Lower leg skin (tissue), 4 donors: Measurements from ENCODE around the gene OBP2A. TPM values are rescaled to one million over a fixed set of nuclear protein-coding genes. Genes with fewer than 3 reads are reported as not detected.
A peak's percentile ranks its signal among the peaks of the same experiment; 100 is the strongest.
"Not testable (repeated sequence)": the region's sequence is repeated elsewhere in the genome, so short reads cannot be mapped to it uniquely, and the experiment has no call there.

Experiments
- DNase-seq, 2 donors: peaks; one replicate each; pipeline ENCODE4 v3.0.0-alpha.2; 2019; ENCODE audit warnings: low spot score in 2 of 2
- H3K4me3 ChIP-seq: fragments of 200-600 bp; sonication (generic); 2 replicates; pipeline ENCODE4 v1.5.1; 2017; ENCODE audit warnings: mild to moderate bottlenecking, low read depth; ENCODE audit not compliant: poor library complexity, severe bottlenecking
- POLR2A ChIP-seq, 2 donors: fragments of 450-650 bp; IDR thresholded peaks; one replicate each; pipeline ENCODE4 v1.6.1; 2016 to 2017; ENCODE audit warnings: antibody characterized with exemption in 2 of 2, mild to moderate bottlenecking in 1 of 2, moderate library complexity in 1 of 2
- WGBS, 2 donors: methylation state at CpG; one replicate each; pipeline ENCODE4 v1.1.5; 2018; 5-methylcytosine and 5-hydroxymethylcytosine counted together
- intact Hi-C: fragments of 100-400 bp; cut with DNase I; formaldehyde crosslinking; loops from one replicate; pipeline ENCODE4 v1.15.0; 2023; ENCODE audit warnings: low total_unique reads
- total RNA-seq, 4 donors: library from RNA; depleted of rRNA; stranded (reverse); fragments of >200 nt; gene quantifications; one replicate each; pipeline ENCODE4 v1.1.0, GENCODE V29; 2016
- TF ChIP-seq, protein P1 (sequence below), 3 donors: fragments of 450-650 bp; IDR thresholded peaks; one replicate each; pipeline ENCODE4 v1.5.1; 2016; ENCODE audit warnings: antibody characterized with exemption in 3 of 3, mild to moderate bottlenecking in 3 of 3, moderate library complexity in 2 of 3

OBP2A gene, protein sequence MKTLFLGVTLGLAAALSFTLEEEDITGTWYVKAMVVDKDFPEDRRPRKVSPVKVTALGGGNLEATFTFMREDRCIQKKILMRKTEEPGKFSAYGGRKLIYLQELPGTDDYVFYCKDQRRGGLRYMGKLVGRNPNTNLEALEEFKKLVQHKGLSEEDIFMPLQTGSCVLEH
- 1 to 10 TPM in 2 of 4 donors, not detected in 2; 4.7 to 6.6 TPM for total RNA-seq

GRCh38 chr9:135545646-135546176 is at the start of gene OBP2A:
Gene OBP2A, plus strand, starts transcription at chr9:135546126. Its CDS starts 55 bp downstream, at chr9:135546181.
- peak in 1 of 2 donors; percentile 50 for DNase-seq
- WGBS, 2 donors, result 73 to 81% methylated on average over 9 to 10 of the region's 19 CpGs
- H3K4me3 ChIP-seq, intact Hi-C loops: not testable (repeated sequence)

GRCh38 chr9:135498381-135499126 is 47.4 kb upstream of the OBP2A start:
- no peak for DNase-seq
- TF ChIP-seq POLR2A (IDR thresholded peaks at IDR 0.05), result no peak
- TF ChIP-seq, protein P1, sequence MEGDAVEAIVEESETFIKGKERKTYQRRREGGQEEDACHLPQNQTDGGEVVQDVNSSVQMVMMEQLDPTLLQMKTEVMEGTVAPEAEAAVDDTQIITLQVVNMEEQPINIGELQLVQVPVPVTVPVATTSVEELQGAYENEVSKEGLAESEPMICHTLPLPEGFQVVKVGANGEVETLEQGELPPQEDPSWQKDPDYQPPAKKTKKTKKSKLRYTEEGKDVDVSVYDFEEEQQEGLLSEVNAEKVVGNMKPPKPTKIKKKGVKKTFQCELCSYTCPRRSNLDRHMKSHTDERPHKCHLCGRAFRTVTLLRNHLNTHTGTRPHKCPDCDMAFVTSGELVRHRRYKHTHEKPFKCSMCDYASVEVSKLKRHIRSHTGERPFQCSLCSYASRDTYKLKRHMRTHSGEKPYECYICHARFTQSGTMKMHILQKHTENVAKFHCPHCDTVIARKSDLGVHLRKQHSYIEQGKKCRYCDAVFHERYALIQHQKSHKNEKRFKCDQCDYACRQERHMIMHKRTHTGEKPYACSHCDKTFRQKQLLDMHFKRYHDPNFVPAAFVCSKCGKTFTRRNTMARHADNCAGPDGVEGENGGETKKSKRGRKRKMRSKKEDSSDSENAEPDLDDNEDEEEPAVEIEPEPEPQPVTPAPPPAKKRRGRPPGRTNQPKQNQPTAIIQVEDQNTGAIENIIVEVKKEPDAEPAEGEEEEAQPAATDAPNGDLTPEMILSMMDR (IDR thresholded peaks at IDR 0.05), result no peak
- no peak overlapping the region for H3K4me3 ChIP-seq
- intact Hi-C loops, result no loop called here
- WGBS, 2 donors, result 77 to 82% methylated on average over 15 of the region's 15 CpGs

DNA sequence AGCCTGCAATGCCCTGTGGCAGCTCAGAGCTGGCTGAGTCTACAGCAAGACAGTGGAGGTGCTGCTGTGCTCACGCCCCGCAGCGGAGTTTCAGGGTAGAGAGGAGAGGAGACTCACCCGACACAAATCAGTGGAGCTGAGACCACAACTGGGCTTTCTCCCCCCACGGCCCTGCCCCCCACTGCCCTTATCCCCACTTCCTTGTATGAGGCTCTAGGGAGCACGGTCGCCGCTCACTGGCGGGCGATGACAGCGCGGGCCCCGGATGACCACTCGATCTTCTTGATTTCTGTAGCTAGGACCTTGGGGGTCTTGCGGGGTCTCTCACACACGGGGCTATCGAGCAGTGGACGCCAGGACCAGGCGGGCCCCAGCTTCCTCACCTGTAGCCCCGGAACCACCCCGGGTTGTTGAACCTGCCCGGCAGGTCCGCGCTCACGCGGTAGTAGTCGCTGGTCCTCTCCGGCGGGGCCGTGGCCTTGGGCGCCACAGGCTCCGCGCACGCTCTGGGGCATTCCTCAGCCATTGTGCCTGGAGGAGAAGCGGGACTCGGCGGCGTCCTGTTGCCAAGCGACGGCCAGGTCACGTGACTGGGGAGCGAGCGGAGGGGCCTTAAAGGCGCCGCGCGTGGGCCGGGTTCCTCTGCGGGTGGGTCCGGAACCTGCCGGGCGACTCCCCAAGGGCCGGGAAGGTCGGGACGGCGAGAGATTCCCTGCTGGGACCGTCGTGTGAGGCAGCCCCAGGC is 46.4 kb upstream of the OBP2A start:
- WGBS, 2 donors, result 1 to 4% methylated on average over 14 to 58 of the region's 58 CpGs
- H3K4me3 ChIP-seq, result peak overlapping the region; percentile 81
- peak; percentile 90 to 99 for DNase-seq
- intact Hi-C loops, result no loop called here
- TF ChIP-seq, protein P1 (IDR thresholded peaks at IDR 0.05), result no peak
- no peak for TF ChIP-seq POLR2A (IDR thresholded peaks at IDR 0.05)

GRCh38 chr9:135500071-135500524 is 45.8 kb upstream of the OBP2A start:
- peak overlapping the region; percentile 81 for H3K4me3 ChIP-seq
- WGBS, 2 donors, result 0% methylated on average over 10 to 25 of the region's 29 CpGs
- no peak for DNase-seq
- TF ChIP-seq, protein P1 (IDR thresholded peaks at IDR 0.05), result no peak
- TF ChIP-seq POLR2A (IDR thresholded peaks at IDR 0.05), result no peak
- intact Hi-C loops, result no loop called here

DNA sequence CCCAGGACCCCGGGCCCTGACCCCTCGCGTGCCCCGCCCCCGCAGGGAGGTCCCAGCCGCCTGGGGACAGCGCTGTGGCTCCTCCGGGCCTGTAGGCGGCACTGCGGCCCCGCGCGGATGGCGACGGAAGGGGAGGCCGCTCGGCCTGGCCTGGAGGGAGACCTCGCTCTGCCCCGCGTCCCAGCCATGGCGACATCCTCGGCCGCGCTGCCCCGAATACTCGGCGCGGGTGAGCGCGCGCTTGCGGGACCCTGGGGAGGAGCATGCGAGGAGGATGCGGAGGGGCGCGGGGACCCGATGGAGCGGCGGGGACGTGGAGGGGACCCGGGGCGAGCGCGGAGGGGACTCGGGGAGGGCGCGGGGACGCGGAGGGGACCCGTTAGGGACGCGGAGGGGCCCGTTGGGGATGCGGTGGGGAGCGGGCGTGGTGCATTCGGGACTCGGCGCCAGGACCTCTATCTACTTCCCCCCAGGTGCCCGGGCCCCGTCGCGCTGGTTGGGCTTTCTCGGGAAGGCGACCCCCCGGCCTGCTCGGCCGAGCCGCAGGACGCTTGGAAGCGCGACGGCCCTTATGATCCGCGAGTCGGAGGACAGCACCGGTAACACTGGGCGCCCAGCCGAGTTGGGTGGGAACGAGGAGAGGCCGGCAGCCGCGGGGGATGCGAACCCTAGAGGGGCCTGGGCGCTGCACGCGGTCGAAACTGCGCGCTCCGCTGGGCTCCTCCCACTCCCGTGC is 45.2 kb upstream of the OBP2A start, which contains the start of gene MRPS2:
Gene MRPS2, plus strand, starts transcription at position 158 of the 736 bp plus-strand sequence. Its CDS starts 29 bp downstream, at position 187.
- H3K4me3 ChIP-seq, result peak within 1 kb of the TSS; percentile 81
- intact Hi-C loops, result no loop called here
- no peak for TF ChIP-seq POLR2A (IDR thresholded peaks at IDR 0.05)
- DNase-seq, result peak; percentile 75 to 97
- 1% methylated on average over 27 to 47 of the region's 92 CpGs for WGBS, 2 donors
